CD4-positive, CD25-positive, alpha-beta regulatory T cell (primary cell): ENCODE data around the gene PPM1H. TPM values are rescaled to one million over a fixed set of nuclear protein-coding genes. Genes with fewer than 3 reads are reported as not detected.

Source experiments
- ATAC-seq, 2 donors: fragments of 150-1000 bp; cut with Tn5 transposase; one replicate each; pipeline ENCODE4 v1.10.0; 2021; ENCODE audit warnings: low read depth in 2 of 2, moderate number of reproducible peaks in 2 of 2, moderate library complexity in 1 of 2
- DNase-seq, 3 donors: peaks; one replicate each; pipeline versions ENCODE4 v3.0.0 to v3.0.0-alpha.2; 2012 to 2022; ENCODE audit warnings: mixed read lengths in 1 of 3
- H3K27ac ChIP-seq: one replicate; pipeline ENCODE4 v1.7.0; 2013; ENCODE audit warnings: mild to moderate bottlenecking, low read length; ENCODE audit not compliant: insufficient read depth, poor library complexity, severe bottlenecking
- H3K27me3 ChIP-seq: one replicate; pipeline ENCODE4 v1.7.0; 2013; ENCODE audit warnings: low read length; ENCODE audit not compliant: control insufficient read depth, insufficient read depth
- H3K36me3 ChIP-seq: one replicate; pipeline ENCODE4 v1.7.0; 2013; ENCODE audit warnings: mild to moderate bottlenecking, low read length, moderate library complexity; ENCODE audit not compliant: control insufficient read depth, insufficient read depth
- H3K4me1 ChIP-seq: 2 replicates; pipeline ENCODE4 v1.7.0; 2013; ENCODE audit warnings: mild to moderate bottlenecking, low read length; ENCODE audit not compliant: insufficient read depth, control insufficient read depth, poor library complexity, severe bottlenecking
- H3K4me3 ChIP-seq: one replicate; pipeline ENCODE4 v1.7.0; 2013; ENCODE audit warnings: low read depth, mild to moderate bottlenecking, low read length, moderate library complexity
- H3K9me3 ChIP-seq, 2 experiments: 1 replicate in 1 of 2; 2 replicates in 1 of 2; pipeline ENCODE4 v1.7.0; 2013; ENCODE audit warnings: low read length in 2 of 2, mild to moderate bottlenecking in 1 of 2, moderate library complexity in 1 of 2; ENCODE audit not compliant: control insufficient read depth in 2 of 2
- H3K27ac Mint-ChIP-seq, 3 donors: one replicate each; pipeline ENCODE4 v1.8.0; 2020 to 2022; ENCODE audit warnings: mild to moderate bottlenecking in 3 of 3, mixed read lengths in 3 of 3, moderate library complexity in 2 of 3
- H3K27me3 Mint-ChIP-seq: one replicate; pipeline ENCODE4 v1.8.0; 2022; ENCODE audit warnings: mild to moderate bottlenecking, mixed read lengths
- H3K36me3 Mint-ChIP-seq: one replicate; pipeline ENCODE4 v1.8.0; 2020; ENCODE audit warnings: mixed read lengths
- H3K4me1 Mint-ChIP-seq, 4 donors: one replicate each; pipeline ENCODE4 v1.8.0; 2020 to 2022; ENCODE audit warnings: mixed read lengths in 4 of 4, mild to moderate bottlenecking in 1 of 4
- H3K4me3 Mint-ChIP-seq, 4 donors: one replicate each; pipeline ENCODE4 v1.8.0; 2020 to 2022; ENCODE audit warnings: mild to moderate bottlenecking in 4 of 4, mixed read lengths in 4 of 4, moderate library complexity in 3 of 4
- H3K9me3 Mint-ChIP-seq, 7 donors: one replicate each; pipeline ENCODE4 v1.8.0; 2020 to 2022; ENCODE audit warnings: mixed read lengths in 7 of 7, mild to moderate bottlenecking in 3 of 7, moderate library complexity in 2 of 7
- polyA plus RNA-seq, 4 donors: library from polyadenylated mRNA; unstranded; fragments of 300-500 nt; fragmentation: Illumina TruSeq; gene quantifications; one replicate each; pipeline ENCODE4 v1.2.3, GENCODE V29; 2021
- total RNA-seq: library from RNA; stranded (reverse); gene quantifications from one replicate; pipeline ENCODE4 v1.2.3, GENCODE V29; 2022

PPM1H gene
- total and polyA plus RNA-seq, 5 donors from 2014 or later = 0.03 to 0.99 TPM; not detected in 3

DNA sequence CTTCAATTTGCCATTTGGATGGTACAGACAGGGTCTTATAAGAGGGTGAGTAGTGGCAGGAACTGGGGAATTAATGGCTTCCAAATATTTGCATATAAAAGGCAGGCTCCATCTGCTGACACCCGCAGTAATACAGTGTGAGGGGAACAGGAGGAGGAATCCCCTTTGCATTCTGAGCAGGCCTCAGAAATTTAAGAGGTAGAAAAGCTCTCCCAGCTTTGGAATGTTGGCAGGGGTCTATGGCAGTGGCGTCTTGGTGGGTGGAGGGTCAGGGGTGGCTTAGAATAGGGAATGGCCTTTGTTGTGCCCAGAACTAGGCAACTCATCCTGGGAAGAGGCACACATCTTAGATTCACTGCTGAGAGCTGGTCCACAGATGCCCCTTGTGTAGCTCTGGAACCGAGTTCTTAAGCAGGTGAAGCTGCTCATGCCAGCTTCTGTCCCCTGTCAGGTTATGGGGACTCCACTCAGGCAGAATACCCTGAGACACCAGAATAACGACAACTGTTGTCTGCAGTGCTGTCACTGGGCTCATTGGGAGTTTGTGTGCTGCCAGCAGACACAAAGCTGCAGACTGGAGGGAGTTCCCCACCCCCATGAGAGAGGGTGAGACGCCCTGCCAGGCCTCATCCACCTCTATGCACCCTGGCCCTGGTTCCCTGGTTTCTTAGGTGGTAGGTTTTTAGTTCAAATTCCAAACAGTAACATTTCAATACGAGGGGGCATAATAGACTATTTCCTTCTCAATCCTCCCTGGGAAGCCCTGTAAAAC, 278.2 kb downstream of the PPM1H start:
- no peak for ATAC-seq
- Mint-ChIP-seq H3K36me3 (no peaks in the 10 kb centered on the region), H3K27me3 (peaks cover 20% of the 10 kb centered on the region), H3K27ac (no peak overlapping the region), H3K4me3 (no peak overlapping the region), H3K9me3 (peaks cover 0 to 3% (median 0%) of the 10 kb centered on the region in 7 donors), H3K4me1 (peaks cover 0 to 2% (median 0%) of the 10 kb centered on the region in 4 donors)
- Histone ChIP-seq H3K27ac (no peak overlapping the region), H3K9me3 (no peaks in the 10 kb centered on the region), H3K4me1 (no peaks in the 10 kb centered on the region), H3K36me3 (no peaks in the 10 kb centered on the region), H3K4me3 (no peak overlapping the region), H3K27me3 (no peaks in the 10 kb centered on the region)
- no peak for DNase-seq

DNA sequence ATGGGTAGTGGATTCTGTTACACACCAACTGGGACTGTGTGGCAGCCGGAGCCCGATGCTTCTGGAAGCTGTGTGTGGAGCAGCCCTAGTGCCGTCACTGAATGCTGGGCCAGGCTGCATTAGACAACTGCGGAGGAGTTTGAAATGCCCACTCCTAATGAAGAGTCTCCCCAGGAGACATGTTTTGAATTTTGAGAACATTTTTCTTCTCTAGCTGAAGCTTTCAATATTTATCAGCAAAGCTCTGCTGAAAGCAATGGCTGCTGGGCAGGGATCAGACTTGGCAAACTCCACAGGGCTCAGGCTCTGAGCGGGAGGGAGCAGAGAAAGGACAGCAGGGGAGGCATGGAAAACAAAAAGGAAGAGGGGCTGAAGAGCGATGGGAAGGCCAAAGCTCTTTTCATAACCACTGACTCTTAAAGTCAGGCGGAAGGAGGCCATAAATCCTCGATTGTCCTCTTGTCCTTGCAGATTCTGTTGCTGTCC, 279.2 kb downstream of the PPM1H start:
- H3K27ac Mint-ChIP-seq = no peak overlapping the region
- no peak overlapping the region for H3K27ac ChIP-seq
- H3K4me3 Mint-ChIP-seq = no peak overlapping the region
- H3K36me3 Mint-ChIP-seq = no peaks in the 10 kb centered on the region
- no peaks in the 10 kb centered on the region for H3K36me3 ChIP-seq
- H3K4me3 ChIP-seq = no peak overlapping the region
- ATAC-seq (no peak), DNase-seq (no peak)
- H3K9me3 Mint-ChIP-seq = peaks cover 0 to 3% (median 0%) of the 10 kb centered on the region in 7 donors
- peaks cover 0 to 2% (median 0%) of the 10 kb centered on the region in 4 donors for H3K4me1 Mint-ChIP-seq
- no peaks in the 10 kb centered on the region for H3K4me1 ChIP-seq
- H3K27me3 ChIP-seq = no peaks in the 10 kb centered on the region
- H3K27me3 Mint-ChIP-seq = peaks cover 20% of the 10 kb centered on the region
- H3K9me3 ChIP-seq = no peaks in the 10 kb centered on the region

DNA sequence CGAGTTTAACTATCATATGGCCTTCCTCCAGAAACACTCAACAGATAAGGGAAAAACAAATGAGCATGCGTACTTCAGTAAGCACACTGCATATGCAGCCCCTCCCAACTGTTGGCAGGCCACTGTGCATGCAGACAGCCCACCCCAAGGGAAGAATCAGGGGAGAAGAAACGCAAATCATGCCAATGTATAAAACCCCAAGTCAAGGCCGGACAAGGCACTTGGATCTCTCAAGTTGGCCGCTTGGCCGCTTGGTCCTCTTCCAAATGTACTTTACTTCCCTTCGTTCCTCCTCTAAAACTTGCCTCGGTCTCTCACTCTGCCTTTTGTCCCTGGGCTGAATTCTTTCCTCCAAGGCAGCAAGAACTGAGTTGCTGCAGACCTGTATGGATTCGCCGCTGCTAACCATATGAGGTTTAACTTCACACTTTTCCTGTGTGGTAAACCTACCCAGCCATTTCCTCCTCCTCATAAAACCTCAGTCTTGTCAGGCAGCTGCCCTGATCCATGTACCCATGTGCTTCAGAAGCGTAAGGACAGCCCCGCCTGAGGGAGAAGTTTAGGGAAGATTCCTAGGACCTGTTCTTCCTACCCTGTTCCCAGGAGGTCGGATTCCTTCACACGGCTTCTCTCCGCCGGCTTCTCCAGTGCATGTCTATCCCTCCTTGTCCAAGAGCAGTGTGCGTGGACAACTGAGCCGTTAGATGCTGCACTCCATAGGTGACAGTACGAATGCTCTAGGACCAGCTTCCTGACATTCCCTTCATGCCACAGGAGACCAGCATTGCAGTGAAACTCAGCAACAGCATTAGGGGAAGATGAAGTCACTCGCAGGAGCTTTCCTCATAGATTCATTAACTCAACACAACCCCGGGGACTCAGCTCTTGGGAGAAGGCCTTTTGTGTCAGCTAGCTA, 280.4 kb downstream of the PPM1H start:
- Histone ChIP-seq H3K4me1 (no peaks in the 10 kb centered on the region), H3K27me3 (no peaks in the 10 kb centered on the region), H3K9me3 (no peaks in the 10 kb centered on the region), H3K36me3 (no peaks in the 10 kb centered on the region), H3K4me3 (no peak overlapping the region), H3K27ac (no peak overlapping the region)
- Mint-ChIP-seq H3K36me3 (no peaks in the 10 kb centered on the region), H3K9me3 (peaks cover 0 to 3% (median 0%) of the 10 kb centered on the region in 7 donors), H3K27ac (peak overlapping the region in 1 of 3 donors; percentile 55), H3K27me3 (peaks cover 18% of the 10 kb centered on the region), H3K4me1 (peaks cover 0 to 2% (median 0%) of the 10 kb centered on the region in 4 donors), H3K4me3 (no peak overlapping the region)
- ATAC-seq = no peak
- DNase-seq = no peak

DNA sequence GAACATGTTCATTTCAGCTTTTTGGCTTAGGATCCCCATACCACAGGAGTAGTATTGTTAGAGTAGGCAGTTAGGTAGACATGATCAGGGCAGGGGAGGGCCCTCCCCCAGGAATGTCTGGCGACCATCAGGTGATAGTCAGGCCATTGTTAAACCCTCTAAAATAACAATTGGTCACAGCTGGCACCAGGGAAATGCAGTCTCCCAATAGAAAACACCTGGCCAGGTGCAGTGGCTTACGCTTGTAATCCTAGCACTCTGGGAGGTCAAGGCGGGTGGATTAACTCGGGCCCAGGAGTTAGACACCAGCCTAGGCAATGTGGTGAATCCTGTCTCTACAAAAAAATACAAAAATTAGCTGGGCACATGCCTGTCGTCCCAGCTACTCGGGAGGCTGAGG, 281.2 kb downstream of the PPM1H start:
- H3K4me3 Mint-ChIP-seq = no peak overlapping the region
- Histone ChIP-seq H3K4me1 (no peaks in the 10 kb centered on the region), H3K27me3 (no peaks in the 10 kb centered on the region), H3K27ac (no peak overlapping the region), H3K4me3 (no peak overlapping the region), H3K36me3 (no peaks in the 10 kb centered on the region), H3K9me3 (no peaks in the 10 kb centered on the region)
- no peaks in the 10 kb centered on the region for H3K36me3 Mint-ChIP-seq
- ATAC-seq (no peak), DNase-seq (no peak)
- peaks cover 0 to 1% (median 0%) of the 10 kb centered on the region in 7 donors for H3K9me3 Mint-ChIP-seq
- peaks cover 12% of the 10 kb centered on the region for H3K27me3 Mint-ChIP-seq
- no peak overlapping the region for H3K27ac Mint-ChIP-seq
- peaks cover 0 to 2% (median 0%) of the 10 kb centered on the region in 4 donors for H3K4me1 Mint-ChIP-seq

DNA sequence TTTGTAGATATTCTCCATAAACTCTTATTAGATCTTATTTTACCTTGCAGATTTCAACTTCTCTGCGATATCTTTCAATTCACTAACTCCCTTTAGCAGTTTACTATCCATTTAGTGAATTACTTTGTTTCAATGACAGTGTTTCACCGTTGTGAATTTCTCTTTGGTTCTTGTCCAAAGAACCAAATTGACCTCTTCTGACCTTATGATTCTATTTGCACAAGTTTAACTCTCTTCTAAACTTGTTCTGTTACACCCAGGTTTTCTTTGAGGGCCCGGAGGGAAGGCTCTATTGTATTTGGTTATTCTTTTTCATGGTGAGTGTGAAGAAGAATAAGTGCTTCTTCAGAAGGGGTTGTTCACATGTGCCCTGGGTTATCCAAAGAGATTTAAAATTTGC, 281.6 kb downstream of the PPM1H start:
- no peaks in the 10 kb centered on the region for H3K4me1 ChIP-seq
- H3K9me3 ChIP-seq = no peaks in the 10 kb centered on the region
- no peaks in the 10 kb centered on the region for H3K27me3 ChIP-seq
- H3K27ac ChIP-seq = no peak overlapping the region
- DNase-seq = no peak
- no peaks in the 10 kb centered on the region for H3K36me3 ChIP-seq
- H3K36me3 Mint-ChIP-seq = no peaks in the 10 kb centered on the region
- no peak overlapping the region for H3K27ac Mint-ChIP-seq
- peaks cover 0 to 2% (median 0%) of the 10 kb centered on the region in 4 donors for H3K4me1 Mint-ChIP-seq
- no peak overlapping the region for H3K4me3 ChIP-seq
- H3K9me3 Mint-ChIP-seq = peaks cover 0 to 1% (median 0%) of the 10 kb centered on the region in 7 donors
- no peak overlapping the region for H3K4me3 Mint-ChIP-seq
- peaks cover 12% of the 10 kb centered on the region for H3K27me3 Mint-ChIP-seq
- no peak for ATAC-seq

DNA sequence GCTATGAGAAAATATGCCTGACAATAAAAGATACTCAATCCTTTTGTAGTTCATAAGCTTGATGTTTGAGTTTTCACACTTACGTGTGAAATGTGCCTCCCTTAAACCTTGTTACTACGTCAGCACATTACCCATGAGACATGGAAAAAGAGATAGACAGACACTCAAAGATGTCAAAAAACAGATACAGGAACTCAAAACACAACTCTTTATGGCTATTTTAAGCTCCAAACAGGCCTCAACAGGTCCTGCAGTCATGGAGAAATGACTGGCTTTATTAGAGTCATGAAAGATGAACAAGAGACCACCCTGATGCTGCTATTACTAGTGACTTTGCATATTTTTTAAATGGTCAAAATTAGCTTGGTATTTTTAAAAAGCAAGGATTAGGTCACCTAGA, 283.8 kb downstream of the PPM1H start:
- Histone ChIP-seq H3K36me3 (no peaks in the 10 kb centered on the region), H3K27ac (no peak overlapping the region), H3K27me3 (no peaks in the 10 kb centered on the region), H3K4me3 (no peak overlapping the region), H3K4me1 (no peaks in the 10 kb centered on the region), H3K9me3 (no peaks in the 10 kb centered on the region)
- Mint-ChIP-seq H3K9me3 (peaks cover 0 to 1% (median 0%) of the 10 kb centered on the region in 7 donors), H3K27me3 (peaks cover 4% of the 10 kb centered on the region), H3K4me1 (peaks cover 0 to 2% (median 0%) of the 10 kb centered on the region in 4 donors), H3K4me3 (no peak overlapping the region), H3K27ac (no peak overlapping the region), H3K36me3 (no peaks in the 10 kb centered on the region)
- ATAC-seq (no peak), DNase-seq (no peak)

DNA sequence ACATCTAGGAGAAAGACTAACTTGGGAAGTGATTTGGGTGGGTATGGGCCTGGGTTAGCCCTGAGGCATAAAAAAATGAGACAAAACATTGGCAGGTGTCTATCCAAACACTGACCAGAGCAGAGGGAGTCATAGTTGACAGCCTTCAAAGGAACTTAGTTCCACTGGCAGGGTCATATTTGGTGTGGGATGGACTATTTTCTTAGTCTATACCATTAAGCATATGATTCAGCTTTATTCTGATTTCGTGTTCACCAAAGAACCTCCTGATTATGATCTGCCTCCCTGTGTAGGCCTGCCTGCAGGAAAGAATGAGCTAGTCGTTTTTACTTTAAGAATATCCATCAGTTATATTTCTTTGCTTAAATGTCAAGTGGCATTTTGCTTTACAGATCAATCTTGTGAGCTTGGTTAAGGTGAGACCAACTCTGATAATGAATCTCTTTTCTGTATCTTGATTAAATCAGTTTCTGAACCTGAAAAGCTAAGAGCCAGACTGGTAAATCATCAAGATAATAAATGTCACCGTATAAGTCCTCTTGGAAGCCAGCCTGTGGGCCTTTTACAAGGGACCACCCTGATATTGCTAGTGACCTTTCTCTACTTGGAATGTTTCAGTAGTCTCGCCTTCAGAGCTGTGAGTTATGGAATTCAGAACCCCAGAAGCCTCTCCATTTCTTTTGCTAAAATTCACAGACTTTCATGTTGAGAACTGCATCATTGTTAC, 285.4 kb downstream of the PPM1H start:
- no peaks in the 10 kb centered on the region for H3K36me3 ChIP-seq
- no peaks in the 10 kb centered on the region for H3K27me3 ChIP-seq
- no peaks in the 10 kb centered on the region for H3K36me3 Mint-ChIP-seq
- ATAC-seq (no peak), DNase-seq (no peak)
- no peak overlapping the region for H3K27ac ChIP-seq
- H3K4me1 Mint-ChIP-seq = no peaks in the 10 kb centered on the region
- H3K4me3 Mint-ChIP-seq = no peak overlapping the region
- no peaks in the 10 kb centered on the region for H3K4me1 ChIP-seq
- H3K9me3 Mint-ChIP-seq = peaks cover 0 to 1% (median 0%) of the 10 kb centered on the region in 7 donors
- H3K27me3 Mint-ChIP-seq = peaks cover 4% of the 10 kb centered on the region
- H3K4me3 ChIP-seq = no peak overlapping the region
- H3K27ac Mint-ChIP-seq = peak overlapping the region in 1 of 3 donors; percentile 12
- H3K9me3 ChIP-seq = no peaks in the 10 kb centered on the region
